ACC112 (cell line): Measurements from ENCODE around the gene CPLANE1.
"Not testable (repeated sequence)": the region's sequence is repeated elsewhere in the genome, so short reads cannot be mapped to it uniquely, and the experiment has no call there.

Experiments
- H2AFZ ChIP-seq: fragments of 200-600 bp; sonication (generic); one replicate; pipeline ENCODE4 v1.6.0; 2017; ENCODE audit warnings: antibody characterized with exemption, low read length; ENCODE audit not compliant: unreplicated experiment
- H3K27ac ChIP-seq: fragments of 200-600 bp; sonication (generic); 2 replicates; pipeline ENCODE4 v1.5.1; 2014; ENCODE audit warnings: low read depth, mild to moderate bottlenecking, antibody characterized with exemption, low read length, moderate library complexity
- H3K27me3 ChIP-seq: fragments of 200-600 bp; sonication (generic); 2 replicates; pipeline ENCODE4 v1.6.1; 2014; ENCODE audit warnings: mild to moderate bottlenecking, antibody characterized with exemption, low read length, moderate library complexity, mixed read lengths; ENCODE audit not compliant: insufficient read depth
- H3K36me3 ChIP-seq: fragments of 200-600 bp; sonication (generic); 2 replicates; pipeline ENCODE4 v1.6.1; 2016; ENCODE audit warnings: mild to moderate bottlenecking, antibody characterized with exemption, low read length, moderate library complexity, mixed read lengths; ENCODE audit not compliant: insufficient read depth
- H3K4me1 ChIP-seq: fragments of 200-600 bp; sonication (generic); one replicate; pipeline ENCODE4 v1.6.1; 2016; ENCODE audit warnings: low read length, mixed read lengths; ENCODE audit not compliant: insufficient read depth, unreplicated experiment, control insufficient read depth
- H3K4me3 ChIP-seq: fragments of 200-600 bp; sonication (generic); 2 replicates; pipeline ENCODE4 v1.5.1; 2014; ENCODE audit warnings: mild to moderate bottlenecking, low read depth, low read length
- H3K79me2 ChIP-seq: fragments of 200-600 bp; sonication (generic); one replicate; pipeline ENCODE4 v1.6.0; 2016; ENCODE audit warnings: low read length; ENCODE audit not compliant: control insufficient read depth, unreplicated experiment, insufficient read depth

The CPLANE1 gene

GRCh38 chr5:37184748-37185364, 64.3 kb downstream of the CPLANE1 start:
- H3K36me3 ChIP-seq = peaks cover 34% of the 10 kb centered on the region
- no peaks in the 10 kb centered on the region for H3K4me1 ChIP-seq
- no peak overlapping the region for H3K27ac ChIP-seq
- H2AFZ ChIP-seq = no peak overlapping the region
- H3K4me3 ChIP-seq = no peak overlapping the region
- H3K79me2 ChIP-seq = no peaks in the 10 kb centered on the region
- H3K27me3 ChIP-seq = no peaks in the 10 kb centered on the region

- no peak overlapping the region for H3K27ac ChIP-seq
- H3K27me3 ChIP-seq = no peaks in the 10 kb centered on the region
- no peaks in the 10 kb centered on the region for H3K4me1 ChIP-seq
- H3K79me2 ChIP-seq = no peaks in the 10 kb centered on the region
- peaks cover 26% of the 10 kb centered on the region for H3K36me3 ChIP-seq
- H2AFZ ChIP-seq = no peak overlapping the region
- H3K4me3 ChIP-seq = no peak overlapping the region
Measured at GRCh38 chr5:37182667-37183066, 66.5 kb downstream of the CPLANE1 start.

DNA sequence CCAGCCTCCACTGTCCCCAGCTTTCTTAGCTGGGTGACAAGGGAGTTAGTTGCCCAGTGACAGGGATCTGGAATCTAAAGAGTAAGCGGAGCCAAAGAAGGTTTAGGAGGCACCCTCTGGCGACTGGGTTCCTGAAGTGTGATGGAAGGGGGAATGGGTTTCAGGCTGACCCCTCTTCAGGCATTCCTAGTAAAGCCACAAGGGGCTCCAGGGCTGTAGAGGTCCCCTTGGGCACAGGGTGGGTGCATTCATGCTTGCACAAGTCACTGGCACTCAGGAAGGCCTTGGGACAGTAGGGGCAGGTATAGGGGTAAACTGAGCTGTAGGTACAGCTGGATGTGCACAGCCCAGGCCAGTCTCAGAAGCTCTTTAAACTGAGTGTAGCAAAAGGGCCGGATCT, 74.2 kb downstream of the CPLANE1 start:
- Histone ChIP-seq H3K27ac (no peak overlapping the region), H3K4me3 (no peak overlapping the region), H2AFZ (no peak overlapping the region), H3K79me2 (no peaks in the 10 kb centered on the region), H3K36me3 (peaks cover 11% of the 10 kb centered on the region), H3K27me3 (no peaks in the 10 kb centered on the region), H3K4me1 (no peaks in the 10 kb centered on the region)

- no peak overlapping the region for H3K4me3 ChIP-seq
- H3K27ac ChIP-seq = no peak overlapping the region
- no peaks in the 10 kb centered on the region for H3K4me1 ChIP-seq
- no peaks in the 10 kb centered on the region for H3K27me3 ChIP-seq
- H3K79me2 ChIP-seq = no peaks in the 10 kb centered on the region
- no peak overlapping the region for H2AFZ ChIP-seq
- peaks cover 11% of the 10 kb centered on the region for H3K36me3 ChIP-seq
Measured at GRCh38 chr5:37172957-37173356, 76.2 kb downstream of the CPLANE1 start.

DNA sequence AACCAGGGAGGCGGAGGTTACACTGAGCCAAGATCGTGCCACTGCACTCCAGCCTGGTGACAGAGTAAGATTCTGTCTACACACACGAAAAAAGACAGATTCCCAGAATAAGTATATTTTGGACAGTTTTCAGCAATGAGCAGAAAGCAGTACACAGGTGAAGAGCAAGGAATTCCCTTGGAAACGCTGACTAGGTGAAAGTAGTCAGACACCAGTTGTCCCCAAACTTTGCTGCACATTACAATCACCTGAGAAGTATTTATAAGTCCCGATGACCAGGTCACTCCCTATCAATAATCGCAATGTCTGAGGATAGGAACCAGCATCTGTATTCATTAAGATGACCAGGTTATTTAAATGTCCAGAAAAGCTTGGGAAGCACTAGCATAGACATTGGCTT, 78.3 kb downstream of the CPLANE1 start:
- no peak overlapping the region for H2AFZ ChIP-seq
- no peak overlapping the region for H3K4me3 ChIP-seq
- H3K27ac ChIP-seq = no peak overlapping the region
- no peaks in the 10 kb centered on the region for H3K79me2 ChIP-seq
- no peaks in the 10 kb centered on the region for H3K4me1 ChIP-seq
- no peaks in the 10 kb centered on the region for H3K27me3 ChIP-seq
- peaks cover 11% of the 10 kb centered on the region for H3K36me3 ChIP-seq

- Histone ChIP-seq H3K36me3 (peaks cover 5% of the 10 kb centered on the region; the same call in 1 of the 2 replicates), H3K4me3 (no peak overlapping the region), H3K27ac (no peak overlapping the region), H3K4me1 (no peaks in the 10 kb centered on the region), H2AFZ (no peak overlapping the region), H3K27me3 (no peaks in the 10 kb centered on the region), H3K79me2 (no peaks in the 10 kb centered on the region)
Measured at GRCh38 chr5:37166197-37166596, 83.0 kb downstream of the CPLANE1 start.

GRCh38 chr5:37165761-37166160, 83.4 kb downstream of the CPLANE1 start:
- Histone ChIP-seq H3K36me3 (peaks cover 5% of the 10 kb centered on the region; the same call in 1 of the 2 replicates), H2AFZ (no peak overlapping the region), H3K27me3 (no peaks in the 10 kb centered on the region), H3K4me1 (no peaks in the 10 kb centered on the region), H3K79me2 (no peaks in the 10 kb centered on the region), H3K27ac (no peak overlapping the region), H3K4me3 (no peak overlapping the region)

DNA sequence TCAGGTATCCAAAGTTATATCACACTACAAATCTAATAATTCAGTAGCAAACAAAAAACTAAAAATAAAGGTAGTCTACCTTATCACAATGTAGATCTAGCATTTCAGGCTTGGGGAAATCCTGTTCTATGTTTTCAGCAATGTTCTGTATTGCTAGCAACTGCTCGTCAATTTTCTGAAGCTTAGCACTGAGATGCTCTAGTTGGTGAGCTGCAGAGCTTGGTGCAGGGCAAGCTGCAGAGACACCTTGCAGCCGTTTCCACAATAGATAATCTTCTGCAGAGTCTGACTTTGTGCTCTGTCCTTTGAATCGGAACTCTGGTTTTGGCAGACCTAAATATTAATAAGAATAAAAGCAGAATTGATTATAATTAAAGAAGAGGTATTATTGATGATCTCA, 95.5 kb downstream of the CPLANE1 start:
- no peaks in the 10 kb centered on the region for H3K4me1 ChIP-seq
- no peak overlapping the region for H3K4me3 ChIP-seq
- H3K27ac ChIP-seq = no peak overlapping the region
- no peaks in the 10 kb centered on the region for H3K79me2 ChIP-seq
- H2AFZ ChIP-seq = no peak overlapping the region
- peaks cover 26% of the 10 kb centered on the region for H3K36me3 ChIP-seq
- no peaks in the 10 kb centered on the region for H3K27me3 ChIP-seq

- Histone ChIP-seq H3K4me1 (no peaks in the 10 kb centered on the region), H2AFZ (no peak overlapping the region), H3K4me3 (no peak overlapping the region), H3K27ac (no peak overlapping the region), H3K27me3 (no peaks in the 10 kb centered on the region), H3K36me3 (peaks cover 32% of the 10 kb centered on the region), H3K79me2 (no peaks in the 10 kb centered on the region)
Measured at GRCh38 chr5:37146896-37147295, 102.3 kb downstream of the CPLANE1 start.

DNA sequence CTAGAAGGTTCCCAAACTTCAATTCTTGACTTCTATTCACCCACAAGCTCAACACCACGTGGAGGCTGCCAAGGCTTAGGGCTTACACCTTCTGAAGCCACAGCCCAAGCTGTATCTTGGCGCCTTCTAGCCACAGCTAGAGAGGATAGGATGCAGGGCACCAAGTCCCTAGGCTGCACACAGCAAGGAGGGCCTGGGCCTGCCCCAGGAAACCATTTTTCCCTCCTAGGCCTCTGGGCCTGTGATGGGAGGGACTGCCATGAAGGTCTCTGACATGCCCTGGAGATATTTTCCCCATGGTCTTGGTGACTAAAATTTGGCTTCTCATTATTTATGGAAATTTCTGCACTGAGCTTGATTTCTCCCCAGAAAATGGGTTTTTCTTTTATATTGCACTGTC, 112.5 kb downstream of the CPLANE1 start:
- Histone ChIP-seq H3K4me3 (no peak overlapping the region), H3K79me2 (no peaks in the 10 kb centered on the region), H3K27me3 (no peaks in the 10 kb centered on the region), H3K27ac (no peak overlapping the region), H3K36me3 (peaks cover 61% of the 10 kb centered on the region), H2AFZ (no peak overlapping the region), H3K4me1 (no peaks in the 10 kb centered on the region)

DNA sequence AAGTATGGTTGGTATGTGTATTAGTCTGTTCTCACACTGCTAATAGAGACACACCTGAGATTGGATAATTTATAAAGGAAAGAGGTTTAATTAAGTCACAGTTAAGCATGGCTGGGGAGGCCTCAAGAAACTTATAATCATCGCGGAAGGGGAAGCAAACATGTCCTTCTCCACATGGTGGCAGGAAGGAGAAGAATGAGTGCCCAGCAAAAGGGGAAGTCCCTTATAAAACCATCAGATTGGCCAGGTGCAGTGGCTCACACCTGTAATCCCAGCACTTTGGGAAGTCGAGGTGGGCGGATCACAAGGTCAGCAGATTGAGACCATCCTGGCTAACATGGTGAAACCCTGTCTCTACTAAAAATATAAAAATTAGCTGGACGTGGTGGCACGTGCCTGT, 113.9 kb downstream of the CPLANE1 start:
- not testable (repeated sequence) for H3K4me3 ChIP-seq, H3K27me3 ChIP-seq, H2AFZ ChIP-seq, H3K4me1 ChIP-seq, H3K27ac ChIP-seq, H3K79me2 ChIP-seq
- H3K36me3 ChIP-seq = peaks cover 55% of the 10 kb centered on the region
